Adrenal gland (tissue), 12 donors: ENCODE results near the gene SULT1A3. TPM values are rescaled to one million over a fixed set of nuclear protein-coding genes. Genes with fewer than 3 reads are reported as not detected.

Source experiments
- DNase-seq, 7 donors: peaks; one replicate each; pipeline ENCODE4 v3.0.0-alpha.2; 2019 to 2020
- H3K27ac ChIP-seq, 5 donors: fragments of 200-600 bp; sonication (generic) in 4 of 5; 1 replicate in 3 of 5; 2 replicates in 2 of 5; pipeline versions ENCODE4 v1.5.1 to v1.8.0; 2016 to 2020; ENCODE audit warnings: mild to moderate bottlenecking in 1 of 5
- H3K27me3 ChIP-seq: fragments of 200-600 bp; 2 replicates; pipeline ENCODE4 v1.8.0; 2021
- H3K36me3 ChIP-seq, 2 donors: fragments of 200-600 bp; replicated peaks in 1 of 2; 1 replicate in 1 of 2; 2 replicates in 1 of 2; pipeline versions ENCODE4 v1.5.1 to v1.8.0; 2018 to 2022
- H3K4me1 ChIP-seq, 2 donors: fragments of 200-600 bp; replicated peaks in 1 of 2; 1 replicate in 1 of 2; 2 replicates in 1 of 2; pipeline versions ENCODE4 v1.5.1 to v1.8.0; 2018 to 2021
- H3K4me3 ChIP-seq, 4 donors: fragments of 200-600 bp; sonication (generic) in 3 of 4; one replicate each; pipeline ENCODE4 v1.5.1; 2016 to 2018
- H3K9me3 ChIP-seq, 3 donors: fragments of 200-600 bp; sonication (generic) in 1 of 3; replicated peaks in 1 of 3; 1 replicate in 2 of 3; 2 replicates in 1 of 3; pipeline versions ENCODE4 v1.5.1 to v1.8.0; 2016 to 2021
- CTCF ChIP-seq, 6 experiments: fragments of 450-650 bp in 4 of 6; fragments of 200-600 bp in 2 of 6; sonication (generic) in 1 of 6; IDR thresholded peaks; 1 replicate in 5 of 6; 2 replicates in 1 of 6; pipeline versions ENCODE4 v1.5.1 to v1.8.0; 2016 to 2021; ENCODE audit warnings: antibody characterized with exemption in 6 of 6, mild to moderate bottlenecking in 2 of 6, moderate library complexity in 1 of 6
- POLR2A ChIP-seq, 2 donors: fragments of 450-650 bp; IDR thresholded peaks; one replicate each; pipeline ENCODE4 v1.6.1; 2017; ENCODE audit warnings: antibody characterized with exemption in 2 of 2, mild to moderate bottlenecking in 2 of 2, moderate library complexity in 1 of 2
- WGBS, 4 donors: extraction: QIAGEN DNeasy Blood & Tissue Kit in 2 of 4; methylation state at CpG; one replicate each; pipeline versions ENCODE4 v1.1.5 to v1.1.7; 2013 to 2017; 5-methylcytosine and 5-hydroxymethylcytosine counted together
- intact Hi-C, 2 donors: fragments of 100-400 bp; cut with DNase I; formaldehyde crosslinking; loops; one replicate each; pipeline versions ENCODE4 v1.14.1 to v1.15.0; 2022 to 2023
- polyA plus RNA-seq, 3 donors: library from polyadenylated mRNA; stranded (reverse); fragments of 200-250 nt in 2 of 3; fragments of 350-450 nt in 1 of 3; fragmentation: Illumina TruSeq in 1 of 3; extraction: RNeasy Lipid Tissue Mini Kit (QIAGEN cat#74804) in 1 of 3; gene quantifications; one replicate each; pipeline ENCODE4 v1.2.3, GENCODE V29; 2013 to 2014
- total RNA-seq, 9 donors: library from RNA; depleted of rRNA in 4 of 9; stranded (reverse); fragments of >200 nt in 4 of 9; fragments of 120-200 nt in 1 of 9; fragmentation: NEBNext Ultra II Directional in 1 of 9; extraction: Animal tissue kit (Norgen Biotek cat#: 25700) in 1 of 9; gene quantifications; one replicate each; pipeline versions ENCODE4 v1.1.0 to v1.2.4, GENCODE V29; 2013 to 2023
- donor health status: healthy with polysubstance abuse.
- donor health status: Bipolar disorder and iron deficiency.
- donor health status: DM: yes; HTN: yes; CAD: no.
- donor health status: DM: no; HTN: no; CAD: no.
- donor health status: DM: no; HTN: no; CAD: no.
- donor health status: DM: yes; HTN: yes; CAD: no.

Gene SULT1A3
- total and polyA plus RNA-seq, 12 donors, result 3.5 to 125 (median 12.8) TPM

GRCh38 chr16:30185683-30186421, 13.2 kb upstream of the SULT1A3 start:
- 66 to 100% (median 71%) methylated on average over 2 to 15 of the region's 15 CpGs for WGBS, 4 donors
- peak overlapping the region in 1 of 4 donors; percentile 72 for H3K4me3 ChIP-seq
- H3K9me3 ChIP-seq, result no peaks in the 10 kb centered on the region
- TF ChIP-seq CTCF (IDR thresholded peaks at IDR 0.05) (no peak), POLR2A (IDR thresholded peaks at IDR 0.05) (no peak)
- peaks cover 0 to 4% of the 10 kb centered on the region in 2 donors for H3K36me3 ChIP-seq
- no peaks in the 10 kb centered on the region for H3K27me3 ChIP-seq
- intact Hi-C loops, result loop anchor here in 1 of 2 donors (10.0 kb wide), 1 partner anchor 61 kb away; the partner anchor contains the start of gene MAPK3
- peak; percentile 24 to 79 (median 48) for DNase-seq
- peaks cover 0 to 3% of the 10 kb centered on the region in 2 donors for H3K4me1 ChIP-seq
- peak overlapping the region in 3 of 5 donors; percentile 30 to 81 (median 51) for H3K27ac ChIP-seq

GRCh38 chr16:30186444-30186781, 12.6 kb upstream of the SULT1A3 start:
- no peaks in the 10 kb centered on the region for H3K27me3 ChIP-seq
- H3K27ac ChIP-seq, result peak overlapping the region in 2 of 5 donors; percentile 51 to 80
- H3K4me3 ChIP-seq, result no peak overlapping the region
- TF ChIP-seq POLR2A (IDR thresholded peaks at IDR 0.05), result no peak
- TF ChIP-seq CTCF (IDR thresholded peaks at IDR 0.05), result no peak
- peaks cover 0 to 4% of the 10 kb centered on the region in 2 donors for H3K36me3 ChIP-seq
- intact Hi-C loops, result loop anchor here in 1 of 2 donors (10.0 kb wide), 1 partner anchor 62 kb away; the partner anchor contains the start of gene MAPK3
- H3K4me1 ChIP-seq, result peaks cover 0 to 3% of the 10 kb centered on the region in 2 donors
- H3K9me3 ChIP-seq, result no peaks in the 10 kb centered on the region
- WGBS, 4 donors, result 74 to 93% (median 89%) methylated on average over 4 to 9 of the region's 9 CpGs
- no peak for DNase-seq

- Histone ChIP-seq H3K27ac (peak overlapping the region in 1 of 5 donors; percentile 80), H3K9me3 (no peaks in the 10 kb centered on the region), H3K4me1 (peaks cover 0 to 3% of the 10 kb centered on the region in 2 donors), H3K27me3 (no peaks in the 10 kb centered on the region), H3K4me3 (no peak overlapping the region), H3K36me3 (peaks cover 0 to 4% of the 10 kb centered on the region in 2 donors)
- 51 to 59% (median 57%) methylated on average over 21 to 36 of the region's 36 CpGs for WGBS, 4 donors
- intact Hi-C loops, result loop anchor here in 1 of 2 donors (10.0 kb wide), 1 partner anchor 62 kb away; the partner anchor contains the start of gene MAPK3
- peak; percentile 51 to 80 (median 68) for DNase-seq
- TF ChIP-seq POLR2A (IDR thresholded peaks at IDR 0.05) (no peak), CTCF (IDR thresholded peaks at IDR 0.05) (peak; percentile 34 to 63 (median 54))
Measured at GRCh38 chr16:30186782-30187555, 12.1 kb upstream of the SULT1A3 start.

GRCh38 chr16:30187556-30187865, 11.5 kb upstream of the SULT1A3 start:
- no peaks in the 10 kb centered on the region for H3K9me3 ChIP-seq
- no peak overlapping the region for H3K4me3 ChIP-seq
- TF ChIP-seq POLR2A (IDR thresholded peaks at IDR 0.05), result no peak
- no peak for TF ChIP-seq CTCF (IDR thresholded peaks at IDR 0.05)
- H3K4me1 ChIP-seq, result peaks cover 0 to 3% of the 10 kb centered on the region in 2 donors
- peaks cover 0 to 4% of the 10 kb centered on the region in 2 donors for H3K36me3 ChIP-seq
- WGBS, 4 donors, result 72 to 82% (median 72%) methylated on average over 3 to 9 of the region's 9 CpGs; no CpG with 5 or more reads in 1 of the 4 donors
- no peak for DNase-seq
- H3K27ac ChIP-seq, result no peak overlapping the region
- intact Hi-C loops, result loop anchor here in 1 of 2 donors (10.0 kb wide), 1 partner anchor 63 kb away; the partner anchor contains the start of gene MAPK3
- no peaks in the 10 kb centered on the region for H3K27me3 ChIP-seq
